Measurements from ENCODE around the gene SNX9. TPM values are rescaled to one million over a fixed set of nuclear protein-coding genes. Genes with fewer than 3 reads are reported as not detected.

Gene SNX9
- total and polyA plus RNA-seq, 2 of the 8 experiments (the other 6 are each of a cell fraction or from before 2014, with no cell fraction given): 11.8 to 23.2 TPM

DNA sequence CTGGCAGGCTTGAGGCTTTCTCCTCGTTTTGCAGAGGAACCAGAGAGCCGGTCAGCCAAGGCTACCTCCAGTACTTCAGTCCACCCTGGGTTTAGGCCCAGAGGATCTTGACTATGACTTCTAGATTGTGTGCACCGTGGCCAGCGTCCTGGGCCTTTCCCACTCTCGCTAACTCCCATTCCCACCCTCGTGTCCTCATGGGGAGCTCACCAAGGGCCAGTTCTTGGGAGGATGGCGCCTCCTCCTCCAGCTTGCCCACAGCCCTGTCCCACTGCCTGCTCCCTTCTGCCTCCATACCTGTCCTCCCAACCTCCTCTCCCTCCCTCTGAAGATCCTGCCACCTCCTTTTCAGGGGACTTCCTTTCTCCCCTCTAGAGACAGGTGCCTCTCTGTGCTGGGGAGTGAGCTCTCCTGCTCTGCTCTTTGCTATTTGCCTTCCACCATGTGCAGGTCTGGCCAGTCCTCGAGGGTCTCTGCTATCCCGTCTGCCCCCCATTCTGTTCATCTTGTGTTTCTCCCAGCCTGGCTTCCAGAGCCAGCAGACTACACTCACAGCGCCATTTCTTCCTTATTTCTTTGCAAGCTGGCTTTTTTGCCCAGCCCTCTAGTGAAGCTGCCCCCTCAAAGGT, 154.2 kb downstream of the SNX9 start:
- WGBS, 2 experiments (ENCODE audit: extremely low coverage in 1 of 2, insufficient coverage in 1 of 2, insufficient read length in 1 of 2, insufficient replicate concordance in 2 of 2, low coverage in 1 of 2, low lambda C conversion rate in 2 of 2, missing lambda C conversion rate in 1 of 2): 91% methylated on average over 10 of the region's 10 CpGs; no CpG with 5 or more reads in 1 of the 2 experiments
- Histone ChIP-seq H3K14ac (ENCODE audit: insufficient read length) (no peak overlapping the region), H3K4me1 (replicated peaks in 1 of 4; ENCODE audit: control insufficient read depth in 3 of 4, insufficient read depth in 4 of 4, low read length in 3 of 4) (peaks cover 0 to 7% (median 2%) of the 10 kb centered on the region in 4 experiments; a peak in 4 of 7 replicates), H2BK15ac (ENCODE audit: low read length) (peak overlapping the region; percentile 61; the same call in 1 of the 2 replicates), H4K5ac (ENCODE audit: insufficient read length, low read depth, low read length) (no peak overlapping the region), H4K20me1 (replicated peaks in 1 of 2; ENCODE audit: control insufficient read depth in 1 of 2, insufficient read depth in 2 of 2, low read length in 2 of 2) (no peaks in the 10 kb centered on the region), H3K4me3 (ENCODE audit: extremely low read depth in 1 of 4, insufficient read depth in 2 of 4, low read depth in 3 of 4, low read length in 4 of 4) (no peak overlapping the region), H2BK12ac (ENCODE audit: low read depth, low read length) (peak overlapping the region; percentile 92; the same call in 1 of the 2 replicates), H3K4ac (replicated peaks; ENCODE audit: insufficient read length, low read depth, low read length) (no peak overlapping the region), H3K27ac (ENCODE audit: low read depth, low read length) (no peak overlapping the region), H4K91ac (replicated peaks; ENCODE audit: insufficient read length, low read length) (no peak overlapping the region), H3K27me3 (replicated peaks in 1 of 4; ENCODE audit: control insufficient read depth in 3 of 4, extremely low read depth in 1 of 4, insufficient read depth in 3 of 4, low read length in 3 of 4) (peaks cover 0 to 14% (median 11%) of the 10 kb centered on the region in 4 experiments; a peak in 5 of 7 replicates), H2AFZ (ENCODE audit: low read length) (no peak overlapping the region), H2BK120ac (replicated peaks; ENCODE audit: low read depth, low read length) (no peak overlapping the region), H3K9ac (replicated peaks in 1 of 4; ENCODE audit: extremely low read depth in 1 of 4, low read depth in 3 of 4, low read length in 3 of 4) (no peak overlapping the region), H4K8ac (ENCODE audit: extremely low read depth, insufficient read depth, low read length) (no peak overlapping the region), H2BK5ac (ENCODE audit: low read depth, low read length) (no peak overlapping the region), H3K4me2 (ENCODE audit: insufficient read depth in 1 of 2, low read depth in 2 of 2, low read length in 2 of 2) (no peak overlapping the region), H3K9me3 (ENCODE audit: insufficient read depth in 2 of 2, low read depth in 1 of 2, low read length in 1 of 2) (no peaks in the 10 kb centered on the region), H3K23me2 (ENCODE audit: low read depth, low read length) (peaks cover 5% of the 10 kb centered on the region; the same call in 1 of the 2 replicates), H3K79me1 (ENCODE audit: low read depth, low read length) (no peaks in the 10 kb centered on the region), H2AK5ac (ENCODE audit: low read depth, low read length) (no peak overlapping the region), H3K23ac (ENCODE audit: insufficient read length) (no peak overlapping the region), H3K36me3 (ENCODE audit: control insufficient read depth in 2 of 4, insufficient read depth in 4 of 4, low read length in 3 of 4) (no peaks in the 10 kb centered on the region), H2BK20ac (ENCODE audit: low read length) (no peak overlapping the region), H3K18ac (ENCODE audit: extremely low read depth, low read length) (peak overlapping the region; percentile 32; the same call in 1 of the 2 replicates), H3K79me2 (ENCODE audit: control insufficient read depth in 1 of 2, insufficient read depth in 2 of 2, low read length in 2 of 2) (no peaks in the 10 kb centered on the region), H3K56ac (replicated peaks; ENCODE audit: insufficient read length, low read depth, low read length) (no peak overlapping the region)
- ChIA-PET POLR2A (ENCODE audit: partially characterized antibody) (interaction anchor here (0.9 to 1.5 kb wide), 2 partner anchors 10 to 71 kb away, joined by 3 to 5 read pairs; no protein-coding TSS in a partner anchor), CTCF (ENCODE audit: partially characterized antibody) (interaction anchor here (0.8 kb wide), 1 partner anchor 16 kb away, joined by 3 read pairs; no protein-coding TSS in a partner anchor)
- FAIRE-seq: no peak
- no peak for DNase-seq (ENCODE audit: low read depth in 1 of 2, low spot score in 2 of 2)
- TF ChIP-seq PHF8 (conservative IDR thresholded peaks at IDR 0.05; ENCODE audit: low read depth, low read length) (no peak), HDAC6 (IDR thresholded peaks at IDR 0.05; ENCODE audit: low read depth, low read length) (no peak), HDAC2 (IDR thresholded peaks at IDR 0.05; ENCODE audit: borderline replicate concordance in 1 of 2, low read depth in 2 of 2, low read length in 2 of 2) (no peak), SIRT6 (IDR thresholded peaks at IDR 0.05; ENCODE audit: low read length) (no peak), POLR2AphosphoS5 (IDR thresholded peaks at IDR 0.05; ENCODE audit: low read depth, low read length) (no peak), SP1 (IDR thresholded peaks at IDR 0.05; ENCODE audit: low read depth, low read length) (no peak), CREB1 (IDR thresholded peaks at IDR 0.05) (no peak), JUND (IDR thresholded peaks at IDR 0.05; ENCODE audit: low read length) (no peak), TAF7 (optimal IDR thresholded peaks at IDR 0.05; ENCODE audit: borderline replicate concordance, low read depth, low read length) (no peak)

Data from H1 (cell line).